Trophoblast cell (in vitro differentiated cells and primary cell): ENCODE results near the gene CBFA2T3.

ENCODE experiments used
- DNase-seq, 2 donors: peaks; one replicate each; pipeline ENCODE4 v3.0.0-alpha.2; 2016
- H2AFZ ChIP-seq: 2 replicates; pipeline ENCODE4 v1.6.1; 2013; ENCODE audit warnings: low read length, moderate library complexity, mild to moderate bottlenecking; ENCODE audit not compliant: insufficient read depth, poor library complexity
- H2AK5ac ChIP-seq: 2 replicates; pipeline ENCODE4 v1.6.1; 2013; ENCODE audit warnings: mild to moderate bottlenecking, low read length
- H2BK120ac ChIP-seq: 2 replicates; pipeline ENCODE4 v1.6.1; 2013; ENCODE audit warnings: low read length, mild to moderate bottlenecking, moderate library complexity; ENCODE audit not compliant: insufficient read depth, poor library complexity
- H2BK12ac ChIP-seq: 2 replicates; pipeline ENCODE4 v1.6.1; 2013; ENCODE audit warnings: mild to moderate bottlenecking, low read length, moderate library complexity
- H2BK5ac ChIP-seq: 2 replicates; pipeline ENCODE4 v1.6.1; 2013; ENCODE audit warnings: low read length, low read depth, moderate library complexity, mild to moderate bottlenecking; ENCODE audit not compliant: poor library complexity
- H3K14ac ChIP-seq: 2 replicates; pipeline ENCODE4 v1.6.1; 2013; ENCODE audit warnings: mild to moderate bottlenecking, low read length
- H3K18ac ChIP-seq: 2 replicates; pipeline ENCODE4 v1.6.1; 2013; ENCODE audit warnings: mild to moderate bottlenecking, low read length
- H3K23ac ChIP-seq: 2 replicates; pipeline ENCODE4 v1.6.1; 2013; ENCODE audit warnings: low read length
- H3K27ac ChIP-seq: 2 replicates; pipeline ENCODE4 v1.5.1; 2013; ENCODE audit warnings: low read depth, mild to moderate bottlenecking, inconsistent platforms, low read length, moderate library complexity
- H3K27me3 ChIP-seq: 2 replicates; pipeline ENCODE4 v1.6.1; 2013; ENCODE audit warnings: inconsistent platforms, mild to moderate bottlenecking, low read length, moderate library complexity; ENCODE audit not compliant: insufficient read depth
- H3K36me3 ChIP-seq, 2 experiments: 1 replicate in 1 of 2; 2 replicates in 1 of 2; pipeline ENCODE4 v1.6.1; 2013; ENCODE audit warnings: low read length in 2 of 2, mild to moderate bottlenecking in 2 of 2, moderate library complexity in 1 of 2; ENCODE audit not compliant: insufficient read depth in 2 of 2, control insufficient read depth in 1 of 2
- H3K4ac ChIP-seq: 2 replicates; pipeline ENCODE4 v1.6.1; 2013; ENCODE audit warnings: low read depth, mild to moderate bottlenecking, low read length, moderate library complexity
- H3K4me1 ChIP-seq, 2 experiments: 1 replicate in 1 of 2; 2 replicates in 1 of 2; pipeline ENCODE4 v1.6.1; 2013; ENCODE audit warnings: low read length in 2 of 2, mild to moderate bottlenecking in 2 of 2, moderate library complexity in 1 of 2; ENCODE audit not compliant: insufficient read depth in 2 of 2, control insufficient read depth in 1 of 2
- H3K4me2 ChIP-seq: 2 replicates; pipeline ENCODE4 v1.6.1; 2013; ENCODE audit warnings: inconsistent platforms, mild to moderate bottlenecking, low read length, moderate library complexity
- H3K4me3 ChIP-seq: 2 replicates; pipeline ENCODE4 v1.5.1; 2013; ENCODE audit warnings: mild to moderate bottlenecking, low read depth, low read length, inconsistent platforms
- H3K79me1 ChIP-seq: one replicate; pipeline ENCODE4 v1.6.1; 2013; ENCODE audit warnings: low read length
- H3K79me2 ChIP-seq: 2 replicates; pipeline ENCODE4 v1.6.1; 2013; ENCODE audit warnings: low read length, mild to moderate bottlenecking; ENCODE audit not compliant: control insufficient read depth, insufficient read depth, poor library complexity
- H3K9ac ChIP-seq: 2 replicates; pipeline ENCODE4 v1.6.1; 2013; ENCODE audit warnings: mild to moderate bottlenecking, low read length
- H3K9me3 ChIP-seq: 2 replicates; pipeline ENCODE4 v1.6.1; 2013; ENCODE audit warnings: low read depth, mild to moderate bottlenecking, control low read depth, inconsistent platforms, low read length; ENCODE audit not compliant: insufficient read depth
- H4K12ac ChIP-seq: 2 replicates; pipeline ENCODE4 v1.6.1; 2013; ENCODE audit warnings: low read depth, mild to moderate bottlenecking, low read length, moderate library complexity
- H4K8ac ChIP-seq: 2 replicates; pipeline ENCODE4 v1.6.1; 2013; ENCODE audit warnings: low read depth, mild to moderate bottlenecking, low read length, moderate library complexity
- H4K91ac ChIP-seq: one replicate; pipeline ENCODE4 v1.6.1; 2013; ENCODE audit warnings: low read depth, mild to moderate bottlenecking, low read length, moderate library complexity
- WGBS: extraction: QIAGEN DNeasy Blood & Tissue Kit; methylation state at CpG from one replicate; pipeline ENCODE4 v1.1.7; 2013; ENCODE audit warnings: missing lambda C conversion rate; ENCODE audit not compliant: insufficient read length, insufficient coverage; ENCODE audit errors: extremely low coverage; 5-methylcytosine and 5-hydroxymethylcytosine counted together

The CBFA2T3 gene

GRCh38 chr16:88995746-88996535 lies 18.9 kb upstream of the CBFA2T3 start:
- Histone ChIP-seq H2BK12ac (no peak overlapping the region), H2BK5ac (no peak overlapping the region), H4K8ac (no peak overlapping the region), H3K79me1 (no peaks in the 10 kb centered on the region), H3K18ac (no peak overlapping the region), H4K12ac (no peak overlapping the region), H3K4ac (no peak overlapping the region), H4K91ac (no peak overlapping the region), H3K4me2 (no peak overlapping the region), H3K36me3 (no peaks in the 10 kb centered on the region), H3K9ac (no peak overlapping the region), H3K4me3 (no peak overlapping the region), H3K4me1 (no peaks in the 10 kb centered on the region), H3K14ac (no peak overlapping the region), H2AFZ (no peak overlapping the region), H3K79me2 (no peaks in the 10 kb centered on the region), H2BK120ac (no peak overlapping the region), H3K27me3 (peaks cover 2% of the 10 kb centered on the region), H3K23ac (no peak overlapping the region), H2AK5ac (no peak overlapping the region), H3K9me3 (peaks cover 26% of the 10 kb centered on the region), H3K27ac (no peak overlapping the region)
- no peak for DNase-seq
- WGBS = no CpG with 5 or more reads among the region's 28 CpGs

- no CpG with 5 or more reads among the region's 16 CpGs for WGBS
- Histone ChIP-seq H2AK5ac (no peak overlapping the region), H2BK120ac (no peak overlapping the region), H3K79me1 (no peaks in the 10 kb centered on the region), H3K4me2 (no peak overlapping the region), H3K4me1 (no peaks in the 10 kb centered on the region), H3K4me3 (no peak overlapping the region), H3K36me3 (no peaks in the 10 kb centered on the region), H3K27ac (no peak overlapping the region), H3K18ac (no peak overlapping the region), H3K23ac (no peak overlapping the region), H3K27me3 (peaks cover under 1% of the 10 kb centered on the region), H2BK5ac (no peak overlapping the region), H4K91ac (no peak overlapping the region), H4K8ac (no peak overlapping the region), H3K79me2 (no peaks in the 10 kb centered on the region), H3K9me3 (peaks cover 20% of the 10 kb centered on the region), H2BK12ac (no peak overlapping the region), H2AFZ (no peak overlapping the region), H3K4ac (no peak overlapping the region), H3K9ac (no peak overlapping the region), H4K12ac (no peak overlapping the region), H3K14ac (no peak overlapping the region)
- no peak for DNase-seq
Observed at GRCh38 chr16:88995194-88995593, 18.2 kb upstream of the CBFA2T3 start.

GRCh38 chr16:88994695-88995094 lies 17.7 kb upstream of the CBFA2T3 start:
- H3K4me2 ChIP-seq = no peak overlapping the region
- no peak overlapping the region for H3K27ac ChIP-seq
- whole genome bisulfite sequencing = no CpG with 5 or more reads among the region's 12 CpGs
- H3K79me1 ChIP-seq = no peaks in the 10 kb centered on the region
- no peak overlapping the region for H3K4me3 ChIP-seq
- H2BK5ac ChIP-seq = no peak overlapping the region
- H3K4me1 ChIP-seq = no peaks in the 10 kb centered on the region
- H2BK120ac ChIP-seq = no peak overlapping the region
- no peak overlapping the region for H3K9ac ChIP-seq
- no peak overlapping the region for H3K18ac ChIP-seq
- H4K12ac ChIP-seq = no peak overlapping the region
- no peak overlapping the region for H3K4ac ChIP-seq
- no peak overlapping the region for H4K91ac ChIP-seq
- no peak overlapping the region for H3K14ac ChIP-seq
- peaks cover 16% of the 10 kb centered on the region for H3K9me3 ChIP-seq
- H4K8ac ChIP-seq = no peak overlapping the region
- no peak overlapping the region for H3K23ac ChIP-seq
- no peaks in the 10 kb centered on the region for H3K27me3 ChIP-seq
- H2BK12ac ChIP-seq = no peak overlapping the region
- no peaks in the 10 kb centered on the region for H3K79me2 ChIP-seq
- no peaks in the 10 kb centered on the region for H3K36me3 ChIP-seq
- no peak overlapping the region for H2AFZ ChIP-seq
- no peak for DNase-seq
- no peak overlapping the region for H2AK5ac ChIP-seq

GRCh38 chr16:88993946-88994600 lies 17.1 kb upstream of the CBFA2T3 start:
- no peak overlapping the region for H3K27ac ChIP-seq
- WGBS = no CpG with 5 or more reads among the region's 19 CpGs

More at GRCh38 chr16:88993946-88994600, 17.1 kb upstream of the CBFA2T3 start:
- no peaks in the 10 kb centered on the region for H3K27me3 ChIP-seq
- no peak overlapping the region for H3K14ac ChIP-seq
- no peak overlapping the region for H2BK120ac ChIP-seq
- no peak overlapping the region for H3K23ac ChIP-seq
- no peaks in the 10 kb centered on the region for H3K36me3 ChIP-seq
- H3K4me3 ChIP-seq = no peak overlapping the region
- no peak overlapping the region for H3K4me2 ChIP-seq
- no peak overlapping the region for H2BK12ac ChIP-seq
- H3K79me1 ChIP-seq = no peaks in the 10 kb centered on the region
- H3K9ac ChIP-seq = no peak overlapping the region
- peaks cover 16% of the 10 kb centered on the region for H3K9me3 ChIP-seq
- no peak overlapping the region for H3K18ac ChIP-seq
- H2AK5ac ChIP-seq = no peak overlapping the region
- no peak overlapping the region for H4K91ac ChIP-seq
- no peak overlapping the region for H4K12ac ChIP-seq
- H2BK5ac ChIP-seq = no peak overlapping the region
- H3K4me1 ChIP-seq = no peaks in the 10 kb centered on the region
- no peak for DNase-seq
- no peak overlapping the region for H4K8ac ChIP-seq
- no peak overlapping the region for H2AFZ ChIP-seq
- H3K79me2 ChIP-seq = no peaks in the 10 kb centered on the region
- no peak overlapping the region for H3K4ac ChIP-seq
